ENCODE measurements around the gene KLF7. TPM values are rescaled to one million over a fixed set of nuclear protein-coding genes. Genes with fewer than 3 reads are reported as not detected.

KLF7 gene
- 25.3 TPM for total RNA-seq
- long read RNA-seq, full-length matches to known transcripts = 4 of 8 reads
- long read RNA-seq, partial matches to known transcripts = 3 of 8 reads
- long read RNA-seq, other reads (novel, unspliced or antisense) = 1 of 8 reads

- intact Hi-C loops (cut with DNase I) = loop anchor here (1.0 to 10.0 kb wide), 9 partner anchors 21 to 361 kb away; no protein-coding TSS in a partner anchor
- peak; percentile 27 for ATAC-seq
- DNase-seq (ENCODE audit: missing footprints) = peak; percentile 79
Measured at GRCh38 chr2:207165121-207166038, at the start of gene KLF7. TSS of gene KLF7 (minus strand) at chr2:207165948. CDS start at chr2:207165568, 380 bp downstream.

GRCh38 chr2:207215308-207215707 is 49.6 kb upstream of the KLF7 start:
- intact Hi-C loops (cut with DNase I) = no loop called here
- DNase-seq (ENCODE audit: missing footprints) = no peak
- no peak for ATAC-seq

GRCh38 chr2:207214446-207214845 is 48.7 kb upstream of the KLF7 start:
- DNase-seq (ENCODE audit: missing footprints) (no peak), ATAC-seq (no peak)
- intact Hi-C loops (cut with DNase I) = no loop called here

GRCh38 chr2:207206011-207206410 is 40.3 kb upstream of the KLF7 start:
- DNase-seq (ENCODE audit: missing footprints) (no peak), ATAC-seq (no peak)
- intact Hi-C loops (cut with DNase I) = no loop called here

- DNase-seq (ENCODE audit: missing footprints) = no peak
- intact Hi-C loops (cut with DNase I) = no loop called here
- no peak for ATAC-seq
Measured at GRCh38 chr2:207205173-207205957, 39.6 kb upstream of the KLF7 start.

- DNase-seq (ENCODE audit: missing footprints) (no peak), ATAC-seq (no peak)
- intact Hi-C loops (cut with DNase I) = no loop called here
Measured at GRCh38 chr2:207203056-207203455, 37.3 kb upstream of the KLF7 start.

GRCh38 chr2:207202645-207203044 is 36.9 kb upstream of the KLF7 start:
- intact Hi-C loops (cut with DNase I) = no loop called here
- DNase-seq (ENCODE audit: missing footprints) = no peak
- ATAC-seq = no peak

- ATAC-seq (no peak), DNase-seq (ENCODE audit: missing footprints) (no peak)
- intact Hi-C loops (cut with DNase I) = no loop called here
Measured at GRCh38 chr2:207201416-207201815, 35.7 kb upstream of the KLF7 start.

GRCh38 chr2:207200136-207200535 is 34.4 kb upstream of the KLF7 start:
- DNase-seq (ENCODE audit: missing footprints) (no peak), ATAC-seq (no peak)
- intact Hi-C loops (cut with DNase I) = no loop called here

- intact Hi-C loops (cut with DNase I) = no loop called here
- DNase-seq (ENCODE audit: missing footprints) (no peak), ATAC-seq (no peak)
Measured at GRCh38 chr2:207194028-207194427, 28.3 kb upstream of the KLF7 start.

- no peak for DNase-seq (ENCODE audit: missing footprints)
- intact Hi-C loops (cut with DNase I) = no loop called here
- no peak for ATAC-seq
Measured at GRCh38 chr2:207188626-207189419, 23.1 kb upstream of the KLF7 start.

GRCh38 chr2:207185372-207185771 is 19.6 kb upstream of the KLF7 start:
- DNase-seq (ENCODE audit: missing footprints) (no peak), ATAC-seq (no peak)
- intact Hi-C loops (cut with DNase I) = no loop called here

- DNase-seq (ENCODE audit: missing footprints) (no peak), ATAC-seq (no peak)
- intact Hi-C loops (cut with DNase I) = no loop called here
Measured at GRCh38 chr2:207184768-207185167, 19.0 kb upstream of the KLF7 start.

GRCh38 chr2:207184348-207184747 is 18.6 kb upstream of the KLF7 start:
- DNase-seq (ENCODE audit: missing footprints) (no peak), ATAC-seq (no peak)
- intact Hi-C loops (cut with DNase I) = no loop called here

- ATAC-seq (no peak), DNase-seq (ENCODE audit: missing footprints) (no peak)
- intact Hi-C loops (cut with DNase I) = no loop called here
Measured at GRCh38 chr2:207183506-207183905, 17.8 kb upstream of the KLF7 start.

GRCh38 chr2:207182911-207183310 is 17.2 kb upstream of the KLF7 start:
- no peak for ATAC-seq
- intact Hi-C loops (cut with DNase I) = no loop called here
- no peak for DNase-seq (ENCODE audit: missing footprints)

- intact Hi-C loops (cut with DNase I) = no loop called here
- ATAC-seq (no peak), DNase-seq (ENCODE audit: missing footprints) (no peak)
Measured at GRCh38 chr2:207181526-207182274, 16.0 kb upstream of the KLF7 start.

- no peak for DNase-seq (ENCODE audit: missing footprints)
- intact Hi-C loops (cut with DNase I) = no loop called here
- no peak for ATAC-seq
Measured at GRCh38 chr2:207180741-207181140, 15.0 kb upstream of the KLF7 start.

Data from Right ventricle myocardium inferior (tissue), 1 donor.